ENCODE measurements around the gene MYO5B. TPM values are rescaled to one million over a fixed set of nuclear protein-coding genes. Genes with fewer than 3 reads are reported as not detected.
A peak's percentile ranks its signal among the peaks of the same experiment; 100 is the strongest.

Gene MYO5B
- total RNA-seq, 2 experiments from 2014 or later, result 0.18 to 0.23 TPM

DNA sequence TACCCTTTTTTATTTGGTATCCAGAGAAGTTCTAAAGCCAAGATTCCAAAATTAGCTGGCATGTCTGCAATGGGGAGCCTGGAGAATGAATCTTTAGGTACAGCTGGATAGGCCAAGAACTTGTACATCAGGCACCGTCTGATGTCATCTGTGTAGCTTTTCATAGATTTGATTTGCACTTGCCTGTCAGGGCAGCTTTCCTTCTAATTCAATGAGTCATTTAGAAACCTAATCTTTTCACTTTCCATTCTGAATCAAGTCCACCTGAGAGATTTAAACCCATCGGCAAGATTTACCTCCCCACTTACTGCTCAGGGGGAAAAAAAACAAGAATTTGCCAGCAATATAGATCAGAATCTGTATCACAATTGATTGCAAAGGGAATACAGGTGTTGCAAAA, 320.7 kb downstream of the MYO5B start:
- DNase-seq (no peak), ATAC-seq (peak; percentile 53)
- Mint-ChIP-seq H3K36me3 (ENCODE audit: low read depth) (no peaks in the 10 kb centered on the region), H3K4me3 (no peak overlapping the region), H3K4me1 (peaks cover 3% of the 10 kb centered on the region), H3K9me3 (ENCODE audit: low read depth) (no peaks in the 10 kb centered on the region), H3K27ac (no peak overlapping the region), H3K27me3 (peaks cover 9% of the 10 kb centered on the region)
- POLR2A ChIA-PET, result interaction anchor here (0.7 kb wide), 1 partner anchor 9 kb away, joined by 3 read pairs; no protein-coding TSS in a partner anchor
- intact Hi-C loops (cut with DNase I, micrococcal nuclease), result no loop called here
- CTCF ChIA-PET, result interaction anchor here (0.8 kb wide), 1 partner anchor 16 kb away, joined by 3 read pairs; no protein-coding TSS in a partner anchor

DNA sequence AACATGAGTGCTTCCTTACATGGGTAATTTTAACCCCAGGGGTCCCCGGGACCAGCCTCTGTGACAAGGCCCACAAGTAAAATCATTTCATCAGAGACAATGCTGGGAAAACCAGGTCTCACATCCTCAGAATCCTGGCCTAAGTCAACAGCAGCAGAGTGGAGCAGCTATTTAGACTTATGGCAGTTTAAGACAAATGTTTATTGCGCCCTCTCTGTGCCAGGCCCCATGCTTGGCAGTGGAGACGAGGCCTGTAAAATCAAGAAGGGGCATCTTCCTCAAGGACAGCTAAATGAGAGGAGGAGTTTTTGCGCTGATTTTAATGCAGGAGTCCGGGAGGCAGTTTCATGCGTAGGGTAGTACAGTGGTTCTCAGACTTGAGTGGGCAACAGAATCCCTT, 325.6 kb downstream of the MYO5B start:
- intact Hi-C loops (cut with DNase I, micrococcal nuclease), result loop anchor here in 1 of 2 experiments (10.0 kb wide), 1 partner anchor 235 kb away; no protein-coding TSS in a partner anchor
- no peaks in the 10 kb centered on the region for H3K9me3 Mint-ChIP-seq (ENCODE audit: low read depth)
- DNase-seq (no peak), ATAC-seq (no peak)
- CTCF ChIA-PET, result interaction anchor here (0.6 to 1.2 kb wide), 4 partner anchors 14 to 302 kb away, joined by 3 read pairs; no protein-coding TSS in a partner anchor
- H3K27ac Mint-ChIP-seq, result no peak overlapping the region
- H3K36me3 Mint-ChIP-seq (ENCODE audit: low read depth), result no peaks in the 10 kb centered on the region
- H3K4me3 Mint-ChIP-seq, result no peak overlapping the region
- peaks cover 2% of the 10 kb centered on the region for H3K4me1 Mint-ChIP-seq
- POLR2A ChIA-PET, result no interaction called here
- H3K27me3 Mint-ChIP-seq, result no peaks in the 10 kb centered on the region

DNA sequence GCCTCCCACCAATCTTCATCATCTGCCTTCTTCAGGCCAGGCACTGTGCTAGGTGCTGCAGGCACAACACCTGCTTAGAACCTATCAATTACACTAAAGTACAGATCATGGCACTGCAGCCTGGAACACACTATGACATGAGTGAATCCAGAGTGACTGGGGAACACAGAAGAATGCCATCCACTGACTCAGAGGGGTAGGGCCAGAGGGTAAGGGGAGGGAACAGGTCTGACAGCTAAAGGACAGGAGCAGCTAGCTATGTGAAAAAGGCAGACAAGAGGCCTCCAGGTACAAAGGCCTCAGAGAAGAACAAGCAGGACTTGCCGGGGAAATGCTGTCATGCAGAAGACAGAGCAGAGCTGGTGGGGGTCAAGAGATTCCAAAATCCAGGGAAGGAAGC, 328.3 kb downstream of the MYO5B start:
- Mint-ChIP-seq H3K4me1 (no peaks in the 10 kb centered on the region), H3K4me3 (no peak overlapping the region), H3K36me3 (ENCODE audit: low read depth) (no peaks in the 10 kb centered on the region), H3K27me3 (no peaks in the 10 kb centered on the region), H3K9me3 (ENCODE audit: low read depth) (no peaks in the 10 kb centered on the region), H3K27ac (no peak overlapping the region)
- ChIA-PET POLR2A (no interaction called here), CTCF (interaction anchor here (1.1 kb wide), 1 partner anchor 356 kb away, joined by 3 read pairs; no protein-coding TSS in a partner anchor)
- ATAC-seq (no peak), DNase-seq (no peak)
- intact Hi-C loops (cut with DNase I, micrococcal nuclease), result loop anchor here in 1 of 2 experiments (10.0 kb wide), 1 partner anchor 232 kb away; no protein-coding TSS in a partner anchor

DNA sequence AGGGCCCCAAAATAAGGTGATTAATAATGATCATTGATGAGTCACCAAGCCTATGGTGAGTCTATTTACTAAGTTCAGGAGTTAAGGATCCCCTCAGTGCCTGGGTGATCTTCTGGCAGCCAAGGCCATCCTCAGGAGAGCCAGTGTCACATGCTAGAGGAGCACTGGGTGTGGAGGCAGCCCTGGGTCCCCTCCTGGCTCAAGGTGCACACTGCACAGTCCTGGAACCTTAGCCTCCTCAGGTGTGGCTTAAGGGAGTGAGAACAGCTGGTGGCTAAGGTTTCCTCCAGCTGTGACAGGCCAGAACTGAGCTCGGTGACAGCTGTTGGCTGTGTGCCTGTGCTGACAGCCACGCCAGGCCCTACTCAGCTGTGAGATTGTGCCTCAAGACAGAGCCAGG, 329.5 kb downstream of the MYO5B start:
- intact Hi-C loops (cut with DNase I, micrococcal nuclease), result loop anchor here in 1 of 2 experiments (10.0 kb wide), 1 partner anchor 231 kb away; no protein-coding TSS in a partner anchor

DNA sequence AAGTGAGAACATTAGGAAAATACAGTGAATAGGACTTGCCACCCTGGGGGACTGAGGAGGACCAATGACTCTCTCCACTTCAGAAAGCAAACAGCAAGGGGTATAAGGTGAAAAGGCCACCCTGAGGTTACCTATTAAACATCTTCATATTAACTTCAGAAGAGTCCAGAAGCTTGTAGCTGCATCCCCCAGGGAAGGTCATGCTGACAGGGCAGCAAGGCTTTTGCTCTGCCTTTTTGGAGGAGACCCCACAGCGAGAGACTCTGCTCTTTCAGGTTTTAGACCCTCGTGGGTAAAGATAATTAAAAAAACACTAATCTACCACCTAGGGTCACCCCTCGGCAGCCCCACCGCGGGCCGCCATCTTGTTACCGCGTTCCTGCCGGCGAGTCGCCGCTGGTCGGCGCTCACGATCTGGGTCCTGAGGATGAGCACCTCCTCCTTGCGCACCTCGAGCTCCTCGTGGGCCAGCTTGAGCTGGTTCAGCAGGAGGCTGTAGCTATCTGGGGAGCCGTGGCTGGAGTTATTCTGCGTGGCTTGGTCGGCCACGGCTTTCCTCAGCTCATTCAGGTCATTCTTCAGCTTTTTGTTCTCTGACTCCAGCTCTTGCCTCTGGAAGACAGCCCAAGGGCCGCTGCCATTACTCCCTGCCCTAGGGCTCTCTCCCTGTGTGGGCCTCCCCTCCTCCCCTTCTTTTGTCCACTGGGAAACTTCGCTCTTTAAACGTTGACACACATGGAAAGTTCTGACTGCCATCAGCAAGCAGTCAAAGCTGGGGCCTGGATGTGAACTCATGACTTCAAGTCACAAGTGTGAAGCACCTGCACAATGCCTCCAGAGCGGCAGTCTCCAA, 331.0 kb downstream of the MYO5B start:
- ChIA-PET POLR2A (interaction anchor here (0.6 kb wide), 1 partner anchor 236 kb away, joined by 3 read pairs; no protein-coding TSS in a partner anchor), CTCF (interaction anchor here (7.7 kb wide), 1 partner anchor 352 kb away, joined by 107 read pairs; no protein-coding TSS in a partner anchor)
- DNase-seq, result no peak
- intact Hi-C loops (cut with DNase I, micrococcal nuclease), result loop anchor here in 1 of 2 experiments (10.0 kb wide), 1 partner anchor 229 kb away; no protein-coding TSS in a partner anchor
- H3K27me3 Mint-ChIP-seq, result no peaks in the 10 kb centered on the region
- no peak for ATAC-seq
- no peaks in the 10 kb centered on the region for H3K4me1 Mint-ChIP-seq
- H3K27ac Mint-ChIP-seq, result no peak overlapping the region
- no peaks in the 10 kb centered on the region for H3K36me3 Mint-ChIP-seq (ENCODE audit: low read depth)
- no peak overlapping the region for H3K4me3 Mint-ChIP-seq
- no peaks in the 10 kb centered on the region for H3K9me3 Mint-ChIP-seq (ENCODE audit: low read depth)

More for the DNA sequence above, 329.5 kb downstream of the MYO5B start:
- H3K36me3 Mint-ChIP-seq (ENCODE audit: low read depth), result no peaks in the 10 kb centered on the region
- no peak overlapping the region for H3K4me3 Mint-ChIP-seq
- no peaks in the 10 kb centered on the region for H3K9me3 Mint-ChIP-seq (ENCODE audit: low read depth)
- ChIA-PET CTCF (no interaction called here), POLR2A (interaction anchor here (0.6 kb wide), 1 partner anchor 9 kb away, joined by 3 read pairs; no protein-coding TSS in a partner anchor)
- no peak for DNase-seq
- no peaks in the 10 kb centered on the region for H3K27me3 Mint-ChIP-seq
- no peak overlapping the region for H3K27ac Mint-ChIP-seq
- H3K4me1 Mint-ChIP-seq, result no peaks in the 10 kb centered on the region
- ATAC-seq, result peak; percentile 53

DNA sequence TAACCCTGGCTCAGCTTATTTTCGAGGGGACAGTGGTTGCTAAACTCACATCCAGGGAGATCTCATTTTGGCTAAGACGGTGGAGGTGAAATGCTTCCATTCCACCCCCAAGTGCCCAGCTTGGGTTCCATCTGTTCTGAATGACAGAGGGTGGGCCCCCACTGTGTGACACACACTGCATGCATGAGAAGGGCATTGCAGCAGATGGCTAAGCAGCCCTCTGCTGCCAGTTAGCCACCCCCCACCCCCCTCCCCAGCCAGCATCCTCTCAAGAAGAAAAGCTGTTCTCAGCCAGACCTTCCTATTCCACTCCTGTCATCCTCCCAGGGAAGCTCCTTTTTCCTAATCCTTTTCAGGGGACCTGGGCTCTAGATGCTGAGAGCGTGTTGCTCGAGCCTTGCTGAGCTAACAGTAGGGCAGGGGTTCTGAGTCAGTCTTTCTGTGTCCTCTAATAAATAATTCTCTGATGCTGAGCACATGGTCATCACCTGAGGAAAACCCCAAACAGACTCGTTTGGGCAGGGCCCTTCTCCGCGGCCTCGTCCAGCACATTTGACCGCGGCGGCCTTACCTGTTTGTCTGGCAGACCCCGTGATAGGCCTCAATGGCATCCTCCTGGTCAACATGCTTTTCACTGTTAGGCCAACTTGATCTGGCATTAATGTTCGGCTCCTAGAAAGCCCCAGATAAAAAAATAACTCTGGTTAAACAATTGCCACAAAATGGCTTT, 332.1 kb downstream of the MYO5B start:
- Mint-ChIP-seq H3K27ac (no peak overlapping the region), H3K4me1 (no peaks in the 10 kb centered on the region), H3K4me3 (no peak overlapping the region), H3K9me3 (ENCODE audit: low read depth) (no peaks in the 10 kb centered on the region), H3K27me3 (no peaks in the 10 kb centered on the region), H3K36me3 (ENCODE audit: low read depth) (no peaks in the 10 kb centered on the region)
- no peak for DNase-seq
- no peak for ATAC-seq
- intact Hi-C loops (cut with DNase I, micrococcal nuclease), result loop anchor here in 1 of 2 experiments (10.0 kb wide), 1 partner anchor 228 kb away; no protein-coding TSS in a partner anchor
- ChIA-PET CTCF (interaction anchor here (0.6 to 7.7 kb wide), 4 partner anchors 32 to 351 kb away, joined by 3 to 107 read pairs (median 3); no protein-coding TSS in a partner anchor), POLR2A (no interaction called here)

DNA sequence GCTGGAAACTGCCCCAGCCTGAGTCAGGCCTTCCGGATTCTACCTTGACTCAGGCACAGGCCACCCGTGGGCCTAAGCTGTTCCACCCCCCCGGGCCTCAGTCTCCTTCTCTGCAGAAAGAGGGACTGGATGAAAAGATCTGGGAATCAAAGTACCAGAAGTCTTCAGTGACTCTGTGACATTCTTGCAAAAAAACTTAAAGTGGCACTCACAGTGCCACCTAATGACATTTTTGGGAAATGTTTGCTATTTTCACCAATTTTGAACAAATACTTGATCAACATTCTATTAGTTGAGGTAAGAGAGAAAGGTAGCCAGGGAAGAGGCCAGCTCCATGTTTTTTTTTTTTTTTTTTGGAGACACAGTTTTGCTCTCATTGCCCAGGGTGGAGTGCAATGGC, 333.3 kb downstream of the MYO5B start:
- ChIA-PET POLR2A (no interaction called here), CTCF (interaction anchor here (0.6 to 7.7 kb wide), 8 partner anchors 12 to 568 kb away, joined by 3 to 107 read pairs (median 4); no protein-coding TSS in a partner anchor)
- DNase-seq (no peak), ATAC-seq (no peak)
- Mint-ChIP-seq H3K27ac (no peak overlapping the region), H3K4me3 (no peak overlapping the region), H3K4me1 (no peaks in the 10 kb centered on the region), H3K9me3 (ENCODE audit: low read depth) (no peaks in the 10 kb centered on the region), H3K27me3 (no peaks in the 10 kb centered on the region), H3K36me3 (ENCODE audit: low read depth) (no peaks in the 10 kb centered on the region)
- intact Hi-C loops (cut with DNase I, micrococcal nuclease), result loop anchor here in 1 of 2 experiments (10.0 kb wide), 1 partner anchor 227 kb away; no protein-coding TSS in a partner anchor

DNA sequence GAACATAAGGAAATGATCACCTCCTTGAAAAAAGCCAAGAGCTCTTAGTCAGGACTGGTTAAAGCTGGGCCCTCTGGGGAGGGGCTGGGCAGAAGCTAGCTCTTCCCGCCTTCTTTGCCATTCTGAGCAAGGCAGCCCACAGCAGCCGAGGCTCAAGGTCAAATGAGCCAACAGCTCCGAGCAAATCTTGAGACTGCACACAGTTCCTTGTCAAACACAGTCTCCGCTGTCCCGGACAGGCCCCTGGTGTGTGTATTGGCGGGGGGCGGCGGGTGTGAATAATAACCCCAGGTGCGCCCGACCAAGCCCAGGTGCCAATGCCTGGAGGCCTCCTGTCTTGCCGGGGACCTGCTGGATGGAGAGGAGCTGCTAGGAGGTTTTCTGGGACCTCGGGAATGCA, 335.2 kb downstream of the MYO5B start:
- no peaks in the 10 kb centered on the region for H3K27me3 Mint-ChIP-seq
- ATAC-seq (no peak), DNase-seq (no peak)
- POLR2A ChIA-PET, result no interaction called here
- no peak overlapping the region for H3K27ac Mint-ChIP-seq
- H3K9me3 Mint-ChIP-seq (ENCODE audit: low read depth), result no peaks in the 10 kb centered on the region
- CTCF ChIA-PET, result interaction anchor here (0.5 to 7.7 kb wide), 11 partner anchors 10 to 1034 kb away, joined by 3 to 107 read pairs (median 3); no protein-coding TSS in a partner anchor
- intact Hi-C loops (cut with DNase I, micrococcal nuclease), result loop anchor here (2.0 to 10.0 kb wide), 3 partner anchors 225 to 1183 kb away; no protein-coding TSS in a partner anchor
- no peak overlapping the region for H3K4me3 Mint-ChIP-seq
- no peaks in the 10 kb centered on the region for H3K4me1 Mint-ChIP-seq
- no peaks in the 10 kb centered on the region for H3K36me3 Mint-ChIP-seq (ENCODE audit: low read depth)

DNA sequence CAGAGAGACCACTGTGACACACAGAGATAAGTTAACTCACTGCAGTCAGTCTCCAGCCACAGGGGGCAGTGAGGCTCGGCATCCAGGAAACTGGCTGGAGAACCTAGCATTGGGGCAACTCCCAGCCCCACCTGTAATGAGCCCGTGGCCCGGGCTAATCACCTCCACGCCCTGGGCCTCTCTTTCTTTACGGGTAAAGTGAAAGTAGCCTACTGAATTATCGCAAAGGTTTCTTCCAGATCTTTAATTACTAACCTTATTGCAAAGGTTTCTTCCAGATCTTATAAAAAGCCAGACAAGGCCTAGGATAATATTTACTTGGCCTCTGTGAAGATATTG, 336.0 kb downstream of the MYO5B start:
- no peak overlapping the region for H3K27ac Mint-ChIP-seq
- no peak for ATAC-seq
- H3K9me3 Mint-ChIP-seq (ENCODE audit: low read depth), result no peaks in the 10 kb centered on the region
- H3K4me1 Mint-ChIP-seq, result no peaks in the 10 kb centered on the region
- POLR2A ChIA-PET, result no interaction called here
- CTCF ChIA-PET, result interaction anchor here (0.5 to 7.7 kb wide), 16 partner anchors 10 to 498 kb away, joined by 3 to 107 read pairs (median 3); no protein-coding TSS in a partner anchor
- H3K4me3 Mint-ChIP-seq, result no peak overlapping the region
- intact Hi-C loops (cut with DNase I, micrococcal nuclease), result loop anchor here (2.0 kb wide), 2 partner anchors 298 to 1182 kb away; no protein-coding TSS in a partner anchor
- DNase-seq, result no peak
- H3K27me3 Mint-ChIP-seq, result no peaks in the 10 kb centered on the region
- no peaks in the 10 kb centered on the region for H3K36me3 Mint-ChIP-seq (ENCODE audit: low read depth)

DNA sequence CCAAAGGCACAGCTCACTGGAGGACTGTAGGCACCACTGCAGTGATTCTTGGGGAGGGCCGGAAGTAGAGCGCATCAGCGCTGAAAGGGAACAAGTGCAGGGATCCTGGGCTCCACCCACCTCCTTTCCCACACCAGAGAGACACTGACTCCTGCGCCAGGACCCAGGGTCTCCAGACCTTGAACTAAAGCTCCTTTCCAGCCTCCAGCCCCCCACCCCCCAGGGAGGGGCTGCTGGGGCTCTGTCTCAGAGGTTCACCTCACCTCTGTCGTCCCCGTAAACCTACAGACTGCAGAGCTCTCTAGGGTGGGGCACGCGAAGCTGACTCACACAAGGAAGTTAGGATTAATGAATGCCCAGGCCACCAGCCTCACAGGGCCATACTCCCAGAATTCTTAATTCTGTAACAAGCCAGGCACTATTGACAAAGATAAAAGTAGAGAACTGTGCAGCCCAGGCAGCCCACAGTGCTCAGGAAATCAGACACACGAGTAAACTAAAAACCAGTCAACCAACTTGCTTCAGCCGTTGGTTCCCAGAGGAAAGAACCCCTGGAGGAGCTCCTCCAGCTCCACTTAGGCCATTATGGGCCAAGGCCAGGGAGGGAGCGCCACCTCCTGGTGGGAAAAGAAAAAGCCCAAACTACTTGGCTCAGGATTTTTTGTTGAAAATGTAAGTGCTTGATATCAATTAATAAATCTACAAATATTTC, 336.5 kb downstream of the MYO5B start:
- ChIA-PET POLR2A (no interaction called here), CTCF (interaction anchor here (0.7 to 7.7 kb wide), 19 partner anchors 9 to 1184 kb away, joined by 3 to 107 read pairs (median 3); no protein-coding TSS in a partner anchor)
- H3K4me1 Mint-ChIP-seq, result no peaks in the 10 kb centered on the region
- no peaks in the 10 kb centered on the region for H3K36me3 Mint-ChIP-seq (ENCODE audit: low read depth)
- H3K4me3 Mint-ChIP-seq, result no peak overlapping the region
- intact Hi-C loops (cut with DNase I, micrococcal nuclease), result loop anchor here (1.0 to 2.0 kb wide), 4 partner anchors 298 to 1182 kb away; no protein-coding TSS in a partner anchor
- H3K27me3 Mint-ChIP-seq, result no peaks in the 10 kb centered on the region
- H3K9me3 Mint-ChIP-seq (ENCODE audit: low read depth), result no peaks in the 10 kb centered on the region
- peak; percentile 76 for DNase-seq
- no peak overlapping the region for H3K27ac Mint-ChIP-seq
- ATAC-seq, result no peak

Data from activated CD4-positive, alpha-beta T cell treated with anti-CD3 and anti-CD28 coated beads for 36 hours (primary cell).